ENCODE results near the gene LDLRAD4.

The LDLRAD4 gene

DNA sequence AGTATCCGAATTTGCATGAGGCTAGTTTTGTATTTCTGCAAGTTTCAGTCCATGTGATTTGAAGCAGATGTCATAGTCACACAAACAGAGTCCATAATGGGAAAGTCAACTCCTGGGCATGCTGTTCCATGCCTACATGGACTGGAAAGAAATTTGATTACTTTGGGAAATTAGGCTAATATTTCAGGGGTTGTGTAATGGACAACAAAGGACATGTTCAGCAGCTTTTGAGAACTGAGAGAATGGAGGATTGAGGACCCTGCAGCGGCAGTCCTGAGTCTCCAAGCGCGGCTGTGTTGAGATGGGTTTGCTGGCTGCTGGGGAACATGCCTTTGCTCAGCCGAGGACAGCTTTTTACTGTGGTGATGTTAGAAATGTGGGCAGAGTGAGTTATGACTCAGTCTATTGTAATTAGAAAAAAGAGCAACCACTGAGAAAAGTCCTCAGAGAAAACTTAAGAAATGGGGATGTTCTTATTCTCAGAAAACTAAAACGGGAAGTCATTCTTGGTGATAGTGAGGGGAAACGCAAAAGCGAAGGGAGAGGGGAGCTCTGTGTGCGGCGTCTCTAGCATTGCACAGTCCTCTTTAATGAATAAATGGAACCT lies 358.6 kb downstream of the LDLRAD4 start:
- TF ChIP-seq TOX (CRISPR knock-in tag; IDR thresholded peaks at IDR 0.05; ENCODE audit: borderline replicate concordance) = no peak
- TF ChIP-seq, protein P1, sequence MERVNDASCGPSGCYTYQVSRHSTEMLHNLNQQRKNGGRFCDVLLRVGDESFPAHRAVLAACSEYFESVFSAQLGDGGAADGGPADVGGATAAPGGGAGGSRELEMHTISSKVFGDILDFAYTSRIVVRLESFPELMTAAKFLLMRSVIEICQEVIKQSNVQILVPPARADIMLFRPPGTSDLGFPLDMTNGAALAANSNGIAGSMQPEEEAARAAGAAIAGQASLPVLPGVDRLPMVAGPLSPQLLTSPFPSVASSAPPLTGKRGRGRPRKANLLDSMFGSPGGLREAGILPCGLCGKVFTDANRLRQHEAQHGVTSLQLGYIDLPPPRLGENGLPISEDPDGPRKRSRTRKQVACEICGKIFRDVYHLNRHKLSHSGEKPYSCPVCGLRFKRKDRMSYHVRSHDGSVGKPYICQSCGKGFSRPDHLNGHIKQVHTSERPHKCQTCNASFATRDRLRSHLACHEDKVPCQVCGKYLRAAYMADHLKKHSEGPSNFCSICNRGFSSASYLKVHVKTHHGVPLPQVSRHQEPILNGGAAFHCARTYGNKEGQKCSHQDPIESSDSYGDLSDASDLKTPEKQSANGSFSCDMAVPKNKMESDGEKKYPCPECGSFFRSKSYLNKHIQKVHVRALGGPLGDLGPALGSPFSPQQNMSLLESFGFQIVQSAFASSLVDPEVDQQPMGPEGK (CRISPR knock-in tag; IDR thresholded peaks at IDR 0.05; ENCODE audit: borderline replicate concordance) = no peak
- TF ChIP-seq TCF4 (CRISPR knock-in tag; IDR thresholded peaks at IDR 0.05; ENCODE audit: borderline replicate concordance) = no peak
- no peak for TF ChIP-seq ZNF70 (CRISPR knock-in tag; IDR thresholded peaks at IDR 0.05)
- no peak for TF ChIP-seq PPARA (CRISPR knock-in tag; IDR thresholded peaks at IDR 0.05; ENCODE audit: borderline replicate concordance)
- no peak for TF ChIP-seq ZC3H10 (CRISPR knock-in tag; IDR thresholded peaks at IDR 0.05)
- peak; percentile 47; the same call in 1 of the 3 replicates for ATAC-seq

DNA sequence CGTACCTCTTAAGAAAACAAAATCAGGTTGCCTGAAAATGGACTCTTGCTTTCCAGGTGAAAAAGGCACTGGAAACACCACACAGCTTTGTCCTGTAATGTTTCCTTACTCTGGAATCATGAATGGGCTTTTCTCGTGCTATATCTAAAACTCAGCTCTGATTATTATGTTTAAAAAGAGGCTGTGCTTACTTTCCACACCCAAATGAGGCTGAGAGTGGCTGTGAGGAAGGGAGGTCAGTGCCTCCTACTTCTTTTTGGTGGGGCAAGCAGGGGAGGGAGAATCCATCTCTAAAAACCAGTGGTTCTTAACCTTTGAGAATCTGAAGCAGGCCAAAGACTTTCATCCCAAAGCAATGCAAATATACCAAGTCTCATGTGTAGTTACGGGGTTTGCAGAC lies 359.2 kb downstream of the LDLRAD4 start:
- no peak for ATAC-seq
- TF ChIP-seq TCF4 (CRISPR knock-in tag; IDR thresholded peaks at IDR 0.05; ENCODE audit: borderline replicate concordance) (no peak), BACH2 (CRISPR knock-in tag; IDR thresholded peaks at IDR 0.05; ENCODE audit: borderline replicate concordance) (no peak), ZFP30 (CRISPR knock-in tag; IDR thresholded peaks at IDR 0.05) (no peak), GLIS3 (CRISPR knock-in tag; IDR thresholded peaks at IDR 0.05) (no peak), OSR1 (CRISPR knock-in tag; IDR thresholded peaks at IDR 0.05) (no peak), RARB (CRISPR knock-in tag; IDR thresholded peaks at IDR 0.05) (no peak), CSDC2 (CRISPR knock-in tag; IDR thresholded peaks at IDR 0.05) (no peak), SNAI2 (CRISPR knock-in tag; IDR thresholded peaks at IDR 0.05) (no peak), ZFP3 (CRISPR knock-in tag; IDR thresholded peaks at IDR 0.05) (no peak), ISL1 (CRISPR knock-in tag; IDR thresholded peaks at IDR 0.05) (no peak)
- TF ChIP-seq, protein P2, sequence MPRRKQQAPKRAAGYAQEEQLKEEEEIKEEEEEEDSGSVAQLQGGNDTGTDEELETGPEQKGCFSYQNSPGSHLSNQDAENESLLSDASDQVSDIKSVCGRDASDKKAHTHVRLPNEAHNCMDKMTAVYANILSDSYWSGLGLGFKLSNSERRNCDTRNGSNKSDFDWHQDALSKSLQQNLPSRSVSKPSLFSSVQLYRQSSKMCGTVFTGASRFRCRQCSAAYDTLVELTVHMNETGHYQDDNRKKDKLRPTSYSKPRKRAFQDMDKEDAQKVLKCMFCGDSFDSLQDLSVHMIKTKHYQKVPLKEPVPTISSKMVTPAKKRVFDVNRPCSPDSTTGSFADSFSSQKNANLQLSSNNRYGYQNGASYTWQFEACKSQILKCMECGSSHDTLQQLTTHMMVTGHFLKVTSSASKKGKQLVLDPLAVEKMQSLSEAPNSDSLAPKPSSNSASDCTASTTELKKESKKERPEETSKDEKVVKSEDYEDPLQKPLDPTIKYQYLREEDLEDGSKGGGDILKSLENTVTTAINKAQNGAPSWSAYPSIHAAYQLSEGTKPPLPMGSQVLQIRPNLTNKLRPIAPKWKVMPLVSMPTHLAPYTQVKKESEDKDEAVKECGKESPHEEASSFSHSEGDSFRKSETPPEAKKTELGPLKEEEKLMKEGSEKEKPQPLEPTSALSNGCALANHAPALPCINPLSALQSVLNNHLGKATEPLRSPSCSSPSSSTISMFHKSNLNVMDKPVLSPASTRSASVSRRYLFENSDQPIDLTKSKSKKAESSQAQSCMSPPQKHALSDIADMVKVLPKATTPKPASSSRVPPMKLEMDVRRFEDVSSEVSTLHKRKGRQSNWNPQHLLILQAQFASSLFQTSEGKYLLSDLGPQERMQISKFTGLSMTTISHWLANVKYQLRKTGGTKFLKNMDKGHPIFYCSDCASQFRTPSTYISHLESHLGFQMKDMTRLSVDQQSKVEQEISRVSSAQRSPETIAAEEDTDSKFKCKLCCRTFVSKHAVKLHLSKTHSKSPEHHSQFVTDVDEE (CRISPR knock-in tag; IDR thresholded peaks at IDR 0.05) = no peak
- TF ChIP-seq, protein P3, sequence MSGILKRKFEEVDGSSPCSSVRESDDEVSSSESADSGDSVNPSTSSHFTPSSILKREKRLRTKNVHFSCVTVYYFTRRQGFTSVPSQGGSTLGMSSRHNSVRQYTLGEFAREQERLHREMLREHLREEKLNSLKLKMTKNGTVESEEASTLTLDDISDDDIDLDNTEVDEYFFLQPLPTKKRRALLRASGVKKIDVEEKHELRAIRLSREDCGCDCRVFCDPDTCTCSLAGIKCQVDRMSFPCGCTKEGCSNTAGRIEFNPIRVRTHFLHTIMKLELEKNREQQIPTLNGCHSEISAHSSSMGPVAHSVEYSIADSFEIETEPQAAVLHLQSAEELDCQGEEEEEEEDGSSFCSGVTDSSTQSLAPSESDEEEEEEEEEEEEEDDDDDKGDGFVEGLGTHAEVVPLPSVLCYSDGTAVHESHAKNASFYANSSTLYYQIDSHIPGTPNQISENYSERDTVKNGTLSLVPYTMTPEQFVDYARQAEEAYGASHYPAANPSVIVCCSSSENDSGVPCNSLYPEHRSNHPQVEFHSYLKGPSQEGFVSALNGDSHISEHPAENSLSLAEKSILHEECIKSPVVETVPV (CRISPR knock-in tag; IDR thresholded peaks at IDR 0.05) = no peak
- TF ChIP-seq, protein P4, sequence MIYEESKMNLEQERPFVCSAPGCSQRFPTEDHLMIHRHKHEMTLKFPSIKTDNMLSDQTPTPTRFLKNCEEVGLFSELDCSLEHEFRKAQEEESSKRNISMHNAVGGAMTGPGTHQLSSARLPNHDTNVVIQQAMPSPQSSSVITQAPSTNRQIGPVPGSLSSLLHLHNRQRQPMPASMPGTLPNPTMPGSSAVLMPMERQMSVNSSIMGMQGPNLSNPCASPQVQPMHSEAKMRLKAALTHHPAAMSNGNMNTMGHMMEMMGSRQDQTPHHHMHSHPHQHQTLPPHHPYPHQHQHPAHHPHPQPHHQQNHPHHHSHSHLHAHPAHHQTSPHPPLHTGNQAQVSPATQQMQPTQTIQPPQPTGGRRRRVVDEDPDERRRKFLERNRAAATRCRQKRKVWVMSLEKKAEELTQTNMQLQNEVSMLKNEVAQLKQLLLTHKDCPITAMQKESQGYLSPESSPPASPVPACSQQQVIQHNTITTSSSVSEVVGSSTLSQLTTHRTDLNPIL (CRISPR knock-in tag; IDR thresholded peaks at IDR 0.05; ENCODE audit: low read depth) = no peak
- TF ChIP-seq, protein P1 (CRISPR knock-in tag; IDR thresholded peaks at IDR 0.05; ENCODE audit: borderline replicate concordance) = no peak

DNA sequence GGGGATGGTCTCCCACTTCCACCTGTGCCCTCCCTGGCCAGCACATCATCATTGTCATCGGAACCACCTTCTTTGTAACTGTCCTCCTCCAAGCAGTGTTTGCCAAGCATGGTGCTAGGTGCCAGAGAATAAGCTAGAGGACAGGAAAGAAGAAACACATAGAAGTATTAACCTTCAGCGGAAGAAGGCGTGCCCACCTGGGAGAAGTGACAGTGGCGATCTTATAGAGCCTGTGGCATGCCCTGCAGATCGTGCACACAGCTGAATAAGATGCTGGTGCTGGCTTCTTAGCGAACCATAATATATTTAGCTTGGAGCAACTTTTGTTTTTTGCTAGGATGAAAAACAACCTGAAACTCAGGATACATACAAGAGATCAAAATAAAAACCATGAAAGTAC lies 359.8 kb downstream of the LDLRAD4 start:
- TF ChIP-seq, protein P4 (CRISPR knock-in tag; IDR thresholded peaks at IDR 0.05; ENCODE audit: low read depth) = no peak
- TF ChIP-seq ZNF70 (CRISPR knock-in tag; IDR thresholded peaks at IDR 0.05) = no peak
- no peak for TF ChIP-seq TCF4 (CRISPR knock-in tag; IDR thresholded peaks at IDR 0.05; ENCODE audit: borderline replicate concordance)
- no peak for TF ChIP-seq ISL1 (CRISPR knock-in tag; IDR thresholded peaks at IDR 0.05)
- no peak for TF ChIP-seq ZC3H10 (CRISPR knock-in tag; IDR thresholded peaks at IDR 0.05)
- no peak for TF ChIP-seq TOX (CRISPR knock-in tag; IDR thresholded peaks at IDR 0.05; ENCODE audit: borderline replicate concordance)
- no peak for TF ChIP-seq ZNF565 (CRISPR knock-in tag; conservative IDR thresholded peaks at IDR 0.05; ENCODE audit: low read depth)
- no peak for TF ChIP-seq SNAI2 (CRISPR knock-in tag; IDR thresholded peaks at IDR 0.05)
- TF ChIP-seq, protein P2 (CRISPR knock-in tag; IDR thresholded peaks at IDR 0.05) = no peak
- ATAC-seq = no peak

Data from SK-N-SH treated with all-trans-retinoic acid at 6 μM for 48 hours (cell line).